Brain microvascular endothelial cell (primary cell): ENCODE measurements around the gene STRIT1.

Source experiments
- DNase-seq: peaks from one replicate; pipeline ENCODE4 v3.0.0-alpha.2; 2020
- H3K27ac ChIP-seq: fragments of 250-450 bp; sonication (Bioruptor Pico); 2 replicates; pipeline ENCODE4 v1.5.1; 2020; ENCODE audit warnings: mild to moderate bottlenecking, moderate library complexity
- H3K27me3 ChIP-seq: fragments of 250-450 bp; sonication (Bioruptor Pico); replicated peaks from 2 replicates; pipeline ENCODE4 v1.5.1; 2020; ENCODE audit warnings: mild to moderate bottlenecking
- H3K36me3 ChIP-seq: fragments of 250-450 bp; sonication (Bioruptor Pico); replicated peaks from 2 replicates; pipeline ENCODE4 v1.5.1; 2020; ENCODE audit warnings: mild to moderate bottlenecking
- H3K4me3 ChIP-seq: 2 replicates; pipeline ENCODE4 v1.5.1; 2011; ENCODE audit warnings: low read depth, mild to moderate bottlenecking, control low read depth, low read length, moderate library complexity
- CTCF ChIP-seq: IDR thresholded peaks from 2 replicates; pipeline ENCODE4 v1.5.1; 2011; ENCODE audit warnings: low read depth, mild to moderate bottlenecking, moderate library complexity, low read length, control low read depth, inconsistent platforms; ENCODE audit errors: missing control alignments
- in situ Hi-C: cut with HindIII; loops from 2 replicates; pipeline ENCODE4 v1.10.0; 2017; ENCODE audit warnings: low sequenced_read_pairs, low pct_ligation_motif_present

STRIT1 gene

GRCh38 chr3:155244216-155244615, 49.3 kb downstream of the STRIT1 start:
- Histone ChIP-seq H3K4me3 (no peak overlapping the region), H3K27me3 (no peaks in the 10 kb centered on the region), H3K27ac (no peak overlapping the region), H3K36me3 (no peaks in the 10 kb centered on the region)
- in situ Hi-C loops = no loop called here
- DNase-seq = no peak
- no peak for TF ChIP-seq CTCF

GRCh38 chr3:155243512-155243921, 50.0 kb downstream of the STRIT1 start:
- H3K27me3 ChIP-seq = no peaks in the 10 kb centered on the region
- H3K27ac ChIP-seq = no peak overlapping the region
- no peak overlapping the region for H3K4me3 ChIP-seq
- no peak for DNase-seq
- in situ Hi-C loops = no loop called here
- TF ChIP-seq CTCF = no peak
- H3K36me3 ChIP-seq = no peaks in the 10 kb centered on the region

GRCh38 chr3:155242342-155242741, 51.1 kb downstream of the STRIT1 start:
- in situ Hi-C loops = no loop called here
- Histone ChIP-seq H3K27me3 (no peaks in the 10 kb centered on the region), H3K36me3 (no peaks in the 10 kb centered on the region), H3K27ac (no peak overlapping the region), H3K4me3 (no peak overlapping the region)
- DNase-seq = no peak
- no peak for TF ChIP-seq CTCF

- no peak for TF ChIP-seq CTCF
- H3K27ac ChIP-seq = no peak overlapping the region
- in situ Hi-C loops = no loop called here
These were observed 51.9 kb downstream of the STRIT1 start for GRCh38 chr3:155241579-155241978.

More at GRCh38 chr3:155241579-155241978, 51.9 kb downstream of the STRIT1 start:
- H3K27me3 ChIP-seq = no peaks in the 10 kb centered on the region
- no peaks in the 10 kb centered on the region for H3K36me3 ChIP-seq
- no peak overlapping the region for H3K4me3 ChIP-seq
- no peak for DNase-seq
